HL-60 (cell line): Measurements from ENCODE around the gene CD38.

Source experiments
- CTCF ChIP-seq: IDR thresholded peaks from one replicate; pipeline ENCODE4 v1.5.1; 2011; ENCODE audit warnings: low read length, control low read depth, inconsistent platforms; ENCODE audit not compliant: insufficient read depth
- POLR2AphosphoS5 ChIP-seq: IDR thresholded peaks from 2 replicates; pipeline ENCODE4 v1.6.1; 2012; ENCODE audit warnings: low read depth
- SPI1 ChIP-seq: IDR thresholded peaks from 2 replicates; pipeline ENCODE4 v1.6.1; 2012; ENCODE audit warnings: low read depth, mild to moderate bottlenecking, borderline replicate concordance

- TF ChIP-seq CTCF (no peak), SPI1 (no peak), POLR2AphosphoS5 (no peak)
These were observed 41.5 kb upstream of the CD38 start for GRCh38 chr4:15736514-15737050.
